ENCODE measurements around the gene ZNF628. TPM values are rescaled to one million over a fixed set of nuclear protein-coding genes. Genes with fewer than 3 reads are reported as not detected.

Gene ZNF628
- total and polyA plus RNA-seq, 2 donors (not counting 1 experiment from before 2014, with no cell fraction given) = 13.3 to 18.3 TPM

GRCh38 chr19:55436847-55437246 lies 39.6 kb upstream of the ZNF628 start:
- WGBS (ENCODE audit: insufficient coverage) = 50% methylated on average over 8 of the region's 8 CpGs
- CTCF ChIA-PET = interaction anchor here (1.2 kb wide), 1 partner anchor 30 kb away, joined by 3 read pairs; no protein-coding TSS in a partner anchor
- peaks cover 0 to 80% (median 54%) of the 10 kb centered on the region in 4 experiments for H3K27me3 ChIP-seq (replicated peaks in 1 of 4; ENCODE audit: control extremely low read depth in 1 of 4, control insufficient read depth in 3 of 4, insufficient read depth in 4 of 4, low read length in 3 of 4)

GRCh38 chr19:55437410-55437809 lies 39.0 kb upstream of the ZNF628 start:
- Histone ChIP-seq H4K20me1 (ENCODE audit: control insufficient read depth, insufficient read depth, low read length, poor library complexity, severe bottlenecking) (no peaks in the 10 kb centered on the region), H3K36me3 (replicated peaks in 1 of 2; ENCODE audit: control extremely low read depth in 1 of 2, control insufficient read depth in 1 of 2, extremely low read depth in 1 of 2, insufficient read depth in 2 of 2, low read length in 1 of 2) (no peaks in the 10 kb centered on the region), H3K27me3 (replicated peaks in 1 of 4; ENCODE audit: control extremely low read depth in 1 of 4, control insufficient read depth in 3 of 4, insufficient read depth in 4 of 4, low read length in 3 of 4) (peaks cover 0 to 77% (median 53%) of the 10 kb centered on the region in 4 experiments), H3K27ac (ENCODE audit: low read length in 2 of 2) (no peak overlapping the region), H3K4me1 (ENCODE audit: control insufficient read depth in 2 of 2, insufficient read depth in 2 of 2, low read length in 2 of 2) (peaks cover 21 to 31% of the 10 kb centered on the region in 2 donors), H3K79me2 (ENCODE audit: control insufficient read depth, insufficient read depth, low read length) (no peaks in the 10 kb centered on the region), H3K9ac (ENCODE audit: low read length) (no peak overlapping the region), H3K9me3 (ENCODE audit: control extremely low read depth in 1 of 3, control insufficient read depth in 2 of 3, insufficient read depth in 1 of 3, low read length in 2 of 3) (peaks cover 0 to 31% (median 0%) of the 10 kb centered on the region in 3 donors), H2AFZ (ENCODE audit: insufficient read depth, low read depth, low read length, poor library complexity, severe bottlenecking) (no peak overlapping the region), H3K4me3 (ENCODE audit: control extremely low read depth in 1 of 5, extremely low read depth in 1 of 5, insufficient read depth in 1 of 5, low read depth in 2 of 5, low read length in 4 of 5) (no peak overlapping the region), H3K4me2 (replicated peaks; ENCODE audit: low read depth, low read length, poor library complexity, severe bottlenecking) (no peak overlapping the region)
- Mint-ChIP-seq H3K4me3 (no peak overlapping the region), H3K27me3 (peaks cover 54% of the 10 kb centered on the region), H3K27ac (no peak overlapping the region), H3K4me1 (peaks cover 14% of the 10 kb centered on the region), H3K9me3 (ENCODE audit: insufficient read depth) (no peaks in the 10 kb centered on the region)
- POLR2A ChIA-PET = no interaction called here
- ATAC-seq (ENCODE audit: low read depth) = no peak
- CTCF ChIA-PET = interaction anchor here (1.2 kb wide), 1 partner anchor 30 kb away, joined by 3 read pairs; no protein-coding TSS in a partner anchor
- intact Hi-C loops (cut with micrococcal nuclease) = no loop called here
- WGBS (ENCODE audit: insufficient coverage) = 6% methylated on average over 17 of the region's 17 CpGs
- no peak for DNase-seq
- no peak for TF ChIP-seq EZH2 (IDR thresholded peaks at IDR 0.05; ENCODE audit: borderline replicate concordance, insufficient read depth, low read depth, low read length, poor library complexity, severe bottlenecking)
- TF ChIP-seq, protein P1, sequence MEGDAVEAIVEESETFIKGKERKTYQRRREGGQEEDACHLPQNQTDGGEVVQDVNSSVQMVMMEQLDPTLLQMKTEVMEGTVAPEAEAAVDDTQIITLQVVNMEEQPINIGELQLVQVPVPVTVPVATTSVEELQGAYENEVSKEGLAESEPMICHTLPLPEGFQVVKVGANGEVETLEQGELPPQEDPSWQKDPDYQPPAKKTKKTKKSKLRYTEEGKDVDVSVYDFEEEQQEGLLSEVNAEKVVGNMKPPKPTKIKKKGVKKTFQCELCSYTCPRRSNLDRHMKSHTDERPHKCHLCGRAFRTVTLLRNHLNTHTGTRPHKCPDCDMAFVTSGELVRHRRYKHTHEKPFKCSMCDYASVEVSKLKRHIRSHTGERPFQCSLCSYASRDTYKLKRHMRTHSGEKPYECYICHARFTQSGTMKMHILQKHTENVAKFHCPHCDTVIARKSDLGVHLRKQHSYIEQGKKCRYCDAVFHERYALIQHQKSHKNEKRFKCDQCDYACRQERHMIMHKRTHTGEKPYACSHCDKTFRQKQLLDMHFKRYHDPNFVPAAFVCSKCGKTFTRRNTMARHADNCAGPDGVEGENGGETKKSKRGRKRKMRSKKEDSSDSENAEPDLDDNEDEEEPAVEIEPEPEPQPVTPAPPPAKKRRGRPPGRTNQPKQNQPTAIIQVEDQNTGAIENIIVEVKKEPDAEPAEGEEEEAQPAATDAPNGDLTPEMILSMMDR (IDR thresholded peaks at IDR 0.05) = no peak

More at GRCh38 chr19:55436847-55437246, 39.6 kb upstream of the ZNF628 start:
- intact Hi-C loops (cut with micrococcal nuclease) = no loop called here
- no peak overlapping the region for H3K4me2 ChIP-seq (replicated peaks; ENCODE audit: low read depth, low read length, poor library complexity, severe bottlenecking)
- TF ChIP-seq EZH2 (IDR thresholded peaks at IDR 0.05; ENCODE audit: borderline replicate concordance, insufficient read depth, low read depth, low read length, poor library complexity, severe bottlenecking) = no peak
- TF ChIP-seq, protein P1 (IDR thresholded peaks at IDR 0.05) = no peak
- H3K9ac ChIP-seq (ENCODE audit: low read length) = no peak overlapping the region
- Mint-ChIP-seq H3K4me3 (no peak overlapping the region), H3K27ac (no peak overlapping the region), H3K9me3 (ENCODE audit: insufficient read depth) (no peaks in the 10 kb centered on the region), H3K4me1 (peaks cover 12% of the 10 kb centered on the region), H3K27me3 (peaks cover 57% of the 10 kb centered on the region)
- H3K4me3 ChIP-seq (ENCODE audit: control extremely low read depth in 1 of 5, extremely low read depth in 1 of 5, insufficient read depth in 1 of 5, low read depth in 2 of 5, low read length in 4 of 5) = no peak overlapping the region
- H3K36me3 ChIP-seq (replicated peaks in 1 of 2; ENCODE audit: control extremely low read depth in 1 of 2, control insufficient read depth in 1 of 2, extremely low read depth in 1 of 2, insufficient read depth in 2 of 2, low read length in 1 of 2) = no peaks in the 10 kb centered on the region
- ATAC-seq (ENCODE audit: low read depth) (no peak), DNase-seq (no peak)
- POLR2A ChIA-PET = no interaction called here
- peaks cover 0 to 35% (median 0%) of the 10 kb centered on the region in 3 donors for H3K9me3 ChIP-seq (ENCODE audit: control extremely low read depth in 1 of 3, control insufficient read depth in 2 of 3, insufficient read depth in 1 of 3, low read length in 2 of 3)
- H3K4me1 ChIP-seq (ENCODE audit: control insufficient read depth in 2 of 2, insufficient read depth in 2 of 2, low read length in 2 of 2) = peaks cover 19 to 28% of the 10 kb centered on the region in 2 donors
- H3K27ac ChIP-seq (ENCODE audit: low read length in 2 of 2) = no peak overlapping the region
- H4K20me1 ChIP-seq (ENCODE audit: control insufficient read depth, insufficient read depth, low read length, poor library complexity, severe bottlenecking) = no peaks in the 10 kb centered on the region
- H3K79me2 ChIP-seq (ENCODE audit: control insufficient read depth, insufficient read depth, low read length) = no peaks in the 10 kb centered on the region
- no peak overlapping the region for H2AFZ ChIP-seq (ENCODE audit: insufficient read depth, low read depth, low read length, poor library complexity, severe bottlenecking)
